A673 (cell line): ENCODE measurements around the gene SBK2. TPM values are rescaled to one million over a fixed set of nuclear protein-coding genes. Genes with fewer than 3 reads are reported as not detected.

Experiments
- BruUV-seq: library from RNA; stranded (reverse); fragments of 400-500 nt; replicated peaks from 2 replicates; lab custom pipeline; 2021; lab: Mats Ljungman, UMichigan
- CTCF ChIA-PET: fragments of 300-600 bp; sonication (Branson Sonifier 250); formaldehyde crosslinking; loops from one replicate; lab custom pipeline; 2022; ENCODE audit warnings: antibody characterized with exemption; lab: Charles Lee
- POLR2A ChIA-PET: fragments of 300-600 bp; sonication (Branson Sonifier 250); formaldehyde crosslinking; loops from one replicate; lab custom pipeline; 2022; ENCODE audit warnings: antibody characterized with exemption; ENCODE audit not compliant: low non-redundant PET; lab: Charles Lee
- DNase-seq: peaks from one replicate; pipeline ENCODE4 v3.0.0-alpha.2; 2015; ENCODE audit warnings: low spot score
- H3K27ac ChIP-seq: fragments of 200-600 bp; sonication (generic); 2 replicates; pipeline ENCODE4 v1.5.1; 2016; ENCODE audit warnings: mixed run types, low read depth, mild to moderate bottlenecking, mixed read lengths, antibody characterized with exemption, low read length; ENCODE audit not compliant: poor library complexity, severe bottlenecking
- H3K27me3 ChIP-seq: fragments of 200-600 bp; sonication (generic); replicated peaks from 2 replicates; pipeline ENCODE4 v1.6.1; 2017; ENCODE audit warnings: mixed run types, low read depth, mild to moderate bottlenecking, mixed read lengths, antibody characterized with exemption, low read length; ENCODE audit not compliant: insufficient read depth, poor library complexity
- H3K36me3 ChIP-seq: fragments of 200-600 bp; sonication (generic); 2 replicates; pipeline ENCODE4 v1.6.1; 2016; ENCODE audit warnings: mixed run types, mild to moderate bottlenecking, mixed read lengths, antibody characterized with exemption, low read length; ENCODE audit not compliant: insufficient read depth, poor library complexity, severe bottlenecking
- H3K4me1 ChIP-seq: fragments of 200-600 bp; sonication (generic); 2 replicates; pipeline ENCODE4 v1.6.1; 2017; ENCODE audit warnings: mixed run types, mild to moderate bottlenecking, mixed read lengths, antibody characterized with exemption, low read length; ENCODE audit not compliant: insufficient read depth, poor library complexity, severe bottlenecking
- H3K4me3 ChIP-seq: fragments of 200-600 bp; sonication (generic); 2 replicates; pipeline ENCODE4 v1.5.1; 2016; ENCODE audit warnings: low read depth, mixed run types, mild to moderate bottlenecking, mixed read lengths, low read length; ENCODE audit not compliant: poor library complexity, severe bottlenecking
- H3K9me3 ChIP-seq: fragments of 200-600 bp; sonication (generic); 2 replicates; pipeline ENCODE4 v1.6.1; 2016; ENCODE audit warnings: mixed run types, low read depth, mild to moderate bottlenecking, mixed read lengths, antibody characterized with exemption, low read length; ENCODE audit not compliant: poor library complexity, severe bottlenecking
- CTCF ChIP-seq: fragments of 300-800, 200-600 bp; sonication (generic); conservative IDR thresholded peaks from 2 replicates; pipeline ENCODE4 v1.5.1; 2017; ENCODE audit warnings: low read depth, mild to moderate bottlenecking, antibody characterized with exemption, low read length, moderate library complexity, mixed read lengths
- EZH2 ChIP-seq: fragments of 200-600 bp; sonication (generic); IDR thresholded peaks from 2 replicates; pipeline ENCODE4 v1.6.1; 2017; ENCODE audit warnings: borderline replicate concordance, low read depth, mild to moderate bottlenecking, mixed read lengths, antibody characterized with exemption, low read length; ENCODE audit not compliant: poor library complexity, severe bottlenecking
- intact Hi-C: fragments of 100-400 bp; cut with micrococcal nuclease; formaldehyde crosslinking; loops from one replicate; pipeline ENCODE4 v1.10.0; 2022; ENCODE audit not compliant: unreplicated experiment
- total RNA-seq: library from RNA; stranded (reverse); gene quantifications from 2 replicates; pipeline ENCODE4 v1.2.3, GENCODE V29; 2021

The SBK2 gene
- total RNA-seq, 1 experiment from 2014 or later, result not detected

GRCh38 chr19:55546011-55546410 is 9.1 kb upstream of the SBK2 start:
- TF ChIP-seq EZH2 (no peak), CTCF (no peak)
- intact Hi-C loops, result no loop called here
- ChIA-PET POLR2A (no interaction called here), CTCF (interaction anchor here (0.7 kb wide), 1 partner anchor 432 kb away, joined by 3 read pairs; no protein-coding TSS in a partner anchor)
- no peak overlapping the region for H3K27ac ChIP-seq
- no TSS peak for BruUV-seq
- no peaks in the 10 kb centered on the region for H3K36me3 ChIP-seq
- H3K9me3 ChIP-seq, result no peaks in the 10 kb centered on the region
- H3K27me3 ChIP-seq, result no peaks in the 10 kb centered on the region
- DNase-seq, result no peak
- no peak overlapping the region for H3K4me3 ChIP-seq
- no peaks in the 10 kb centered on the region for H3K4me1 ChIP-seq

- no peaks in the 10 kb centered on the region for H3K36me3 ChIP-seq
- no peak for TF ChIP-seq EZH2
- TF ChIP-seq CTCF, result no peak
- DNase-seq, result no peak
- intact Hi-C loops, result no loop called here
- H3K9me3 ChIP-seq, result no peaks in the 10 kb centered on the region
- no peaks in the 10 kb centered on the region for H3K27me3 ChIP-seq
- CTCF ChIA-PET, result no interaction called here
- H3K4me1 ChIP-seq, result no peaks in the 10 kb centered on the region
- H3K4me3 ChIP-seq, result no peak within 1 kb of the TSS
- POLR2A ChIA-PET, result no interaction called here
- no TSS peak for BruUV-seq
- no peak within 1 kb of the TSS for H3K27ac ChIP-seq
Measured at GRCh38 chr19:55545443-55545842, 8.5 kb upstream of the SBK2 start, which contains the start of gene SBK3. SBK3 (minus strand) TSS chr19:55545543; CDS start chr19:55545543, 0 bp downstream.

DNA sequence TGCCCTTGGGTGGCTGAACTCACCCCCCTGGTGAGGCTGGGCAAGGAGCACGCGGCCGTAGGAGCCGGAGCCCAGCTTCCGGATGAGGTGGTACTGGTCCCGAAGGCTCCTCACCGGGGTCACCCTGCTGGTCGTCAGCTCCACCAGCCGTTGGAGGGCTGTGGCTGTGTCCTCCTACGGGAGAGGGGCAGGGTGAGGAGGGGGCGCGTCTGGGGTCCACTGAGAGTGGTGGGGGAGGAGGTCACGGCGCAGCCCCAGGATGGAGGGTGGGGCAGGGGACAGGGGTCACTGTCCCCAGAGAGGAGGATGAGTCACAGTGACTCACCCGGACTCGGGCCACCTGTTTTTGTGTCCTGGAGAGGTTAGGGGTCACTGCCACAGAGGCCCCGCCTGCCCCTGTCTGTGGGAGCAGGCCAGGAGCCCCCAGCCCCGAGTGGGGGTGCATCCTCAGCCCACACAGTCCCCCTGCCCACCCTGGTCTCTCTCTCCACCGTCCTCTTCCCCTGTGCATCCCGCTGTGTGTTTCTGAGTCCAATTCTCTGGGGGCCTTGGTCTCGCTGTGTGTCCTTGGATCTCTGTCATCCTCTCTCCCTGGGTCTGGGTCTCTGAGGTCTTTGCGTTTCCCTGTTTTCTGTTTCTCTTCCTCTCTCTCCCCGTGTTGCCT is 8.0 kb upstream of the SBK2 start:
- POLR2A ChIA-PET, result no interaction called here
- BruUV-seq, result no TSS peak
- Histone ChIP-seq H3K27me3 (no peaks in the 10 kb centered on the region), H3K4me3 (no peak overlapping the region), H3K4me1 (no peaks in the 10 kb centered on the region), H3K9me3 (no peaks in the 10 kb centered on the region), H3K36me3 (no peaks in the 10 kb centered on the region), H3K27ac (no peak overlapping the region)
- CTCF ChIA-PET, result no interaction called here
- intact Hi-C loops, result no loop called here
- no peak for TF ChIP-seq CTCF
- no peak for TF ChIP-seq EZH2
- no peak for DNase-seq
